Activated effector memory CD4-positive, alpha-beta T cell treated with anti-CD3 and anti-CD28 coated beads, Interleukin-2, amount 50 U/mL, for 16 hours (primary cell): ENCODE measurements around the gene CYS1.

Experiments
- DNase-seq: peaks from one replicate; pipeline ENCODE4 v3.0.0-alpha.2; 2020

CYS1 gene

GRCh38 chr2:10091182-10091888 is 11.1 kb upstream of the CYS1 start:
- DNase-seq, result no peak

GRCh38 chr2:10089565-10090190 is 9.5 kb upstream of the CYS1 start:
- DNase-seq, result no peak

DNA sequence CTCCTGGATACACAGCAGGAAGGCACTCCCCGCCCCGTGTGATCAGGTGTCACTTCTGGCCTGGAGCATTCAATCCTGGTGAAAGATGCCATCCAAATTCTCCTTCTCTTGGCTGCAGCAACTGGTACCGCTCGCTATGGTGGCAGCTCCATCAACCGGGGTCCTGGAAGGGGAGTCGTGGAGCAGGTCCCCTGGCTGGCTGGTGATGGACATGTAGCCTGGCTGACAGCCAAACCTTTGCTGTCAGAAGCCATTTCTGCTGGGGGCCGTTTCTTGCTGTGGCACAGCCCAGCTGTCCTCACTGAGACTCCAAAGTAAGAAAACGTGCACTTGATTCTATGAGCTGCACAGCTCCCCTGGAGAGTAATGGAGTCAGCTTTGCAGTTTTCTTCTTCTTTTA is 7.1 kb upstream of the CYS1 start:
- DNase-seq, result no peak

DNA sequence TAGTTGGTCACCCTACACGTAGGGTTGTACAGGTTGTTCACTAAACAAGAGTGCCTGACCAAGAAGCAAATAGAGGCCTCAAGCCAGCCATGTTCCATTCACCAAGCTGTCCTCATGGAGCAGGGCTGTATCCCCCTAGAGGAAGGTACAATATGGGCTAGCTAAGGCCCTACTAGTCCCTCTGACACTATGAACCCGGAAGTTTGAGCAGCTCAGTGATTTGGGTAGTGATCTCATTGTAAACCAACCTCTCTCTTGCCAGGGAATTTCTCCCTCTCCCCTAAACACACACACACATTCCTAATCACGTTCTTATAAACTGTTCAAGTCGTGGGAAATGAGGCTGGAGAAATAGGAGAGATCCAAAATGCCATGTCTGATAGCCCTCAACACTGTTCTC is 6.7 kb upstream of the CYS1 start:
- DNase-seq, result no peak

DNA sequence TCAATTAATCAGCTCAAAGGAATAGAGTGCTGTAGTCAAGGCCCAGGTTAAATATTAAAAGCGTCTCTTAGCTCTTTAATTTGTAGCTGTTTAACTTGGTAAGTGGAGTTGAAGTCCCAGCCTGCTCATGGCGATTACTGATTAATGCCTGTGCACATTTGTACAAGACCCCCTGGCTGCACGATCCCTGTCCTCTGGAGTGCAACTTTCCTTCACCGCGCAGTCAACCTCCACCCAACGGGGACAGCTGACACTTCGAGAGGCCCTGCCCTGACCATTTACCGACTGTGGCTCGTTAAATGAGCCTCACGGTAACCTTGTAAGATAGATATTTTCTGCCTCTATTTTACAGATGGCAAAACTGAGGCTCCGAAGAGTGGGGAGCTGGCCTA is 5.5 kb upstream of the CYS1 start:
- no peak for DNase-seq

GRCh38 chr2:10085043-10085667 is 4.9 kb upstream of the CYS1 start:
- no peak for DNase-seq

GRCh38 chr2:10084223-10084865 is 4.1 kb upstream of the CYS1 start:
- no peak for DNase-seq

- no peak for DNase-seq
These were observed 3.5 kb upstream of the CYS1 start for GRCh38 chr2:10083692-10084211.

DNA sequence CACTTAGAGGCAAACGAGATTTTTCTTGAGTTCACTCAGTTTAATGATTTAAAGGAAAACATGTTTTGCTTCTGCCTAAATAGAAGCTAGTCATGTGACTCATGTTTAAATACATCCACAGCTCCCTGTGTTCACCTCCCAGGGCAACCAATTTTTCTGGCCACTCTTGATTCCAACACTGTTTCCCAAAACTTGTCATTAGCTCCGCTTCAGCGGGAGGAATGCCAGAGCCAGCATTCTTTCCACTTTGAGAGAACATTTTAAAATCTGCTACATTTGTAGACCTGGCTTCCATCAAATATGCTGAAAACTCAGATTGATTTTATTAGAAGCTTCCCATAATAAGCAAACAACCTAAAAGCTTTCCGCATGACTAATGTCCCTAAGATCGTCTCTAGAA is 2.8 kb upstream of the CYS1 start:
- no peak for DNase-seq

- no peak for DNase-seq
These were observed 509 bp upstream of the CYS1 start for GRCh38 chr2:10080536-10081304.

GRCh38 chr2:10079266-10079869 is 843 bp downstream of the CYS1 start:
- no peak for DNase-seq

- no peak for DNase-seq
These were observed 1.4 kb downstream of the CYS1 start for GRCh38 chr2:10078704-10079265.

- DNase-seq, result no peak
These were observed 2.2 kb downstream of the CYS1 start for GRCh38 chr2:10078001-10078400.

- DNase-seq, result no peak
These were observed 3.2 kb downstream of the CYS1 start for GRCh38 chr2:10076988-10077527.

- DNase-seq, result no peak
These were observed 3.7 kb downstream of the CYS1 start for GRCh38 chr2:10076511-10076910.

- DNase-seq, result no peak
These were observed 4.5 kb downstream of the CYS1 start for GRCh38 chr2:10075571-10076209.

DNA sequence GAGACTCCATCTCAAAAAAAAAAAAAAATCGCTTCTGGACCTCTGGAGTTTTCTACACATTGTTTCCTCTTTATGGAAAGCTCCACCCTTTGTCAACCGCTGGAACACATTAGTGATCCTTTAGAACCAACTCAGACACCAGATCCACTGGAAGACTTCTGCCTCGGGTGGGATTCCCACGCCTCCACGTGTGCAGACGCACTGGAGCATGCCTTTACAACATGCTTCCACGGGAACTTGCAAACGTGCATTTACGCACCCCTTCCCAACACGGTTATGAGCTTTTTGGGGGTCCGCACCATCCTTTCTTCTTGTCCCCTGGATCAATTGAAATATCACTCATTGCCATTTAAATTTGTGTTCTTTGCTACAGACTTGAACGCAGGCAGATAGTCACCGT is 5.1 kb downstream of the CYS1 start:
- no peak for DNase-seq

- no peak for DNase-seq
These were observed 6.5 kb downstream of the CYS1 start for GRCh38 chr2:10073706-10074105.

GRCh38 chr2:10072656-10073480 is 7.3 kb downstream of the CYS1 start:
- DNase-seq, result peak; percentile 90

- no peak for DNase-seq
These were observed 8.6 kb downstream of the CYS1 start for GRCh38 chr2:10071595-10071994.
